Uterus (tissue), 2 donors: ENCODE data around the gene CPT1A.

Experiments
- POLR2A ChIP-seq, 2 donors: fragments of 450-650 bp; IDR thresholded peaks; one replicate each; pipeline ENCODE4 v1.6.1; 2016; ENCODE audit warnings: antibody characterized with exemption in 2 of 2, mild to moderate bottlenecking in 1 of 2, moderate library complexity in 1 of 2
- TF ChIP-seq, protein P1 (sequence below), 4 experiments: fragments of 200-600 bp in 2 of 4; fragments of 450-650 bp in 2 of 4; sonication (generic) in 2 of 4; IDR thresholded peaks; one replicate each; pipeline ENCODE4 v1.5.1; 2016 to 2019; ENCODE audit warnings: antibody characterized with exemption in 4 of 4, mild to moderate bottlenecking in 2 of 4, moderate library complexity in 1 of 4

DNA sequence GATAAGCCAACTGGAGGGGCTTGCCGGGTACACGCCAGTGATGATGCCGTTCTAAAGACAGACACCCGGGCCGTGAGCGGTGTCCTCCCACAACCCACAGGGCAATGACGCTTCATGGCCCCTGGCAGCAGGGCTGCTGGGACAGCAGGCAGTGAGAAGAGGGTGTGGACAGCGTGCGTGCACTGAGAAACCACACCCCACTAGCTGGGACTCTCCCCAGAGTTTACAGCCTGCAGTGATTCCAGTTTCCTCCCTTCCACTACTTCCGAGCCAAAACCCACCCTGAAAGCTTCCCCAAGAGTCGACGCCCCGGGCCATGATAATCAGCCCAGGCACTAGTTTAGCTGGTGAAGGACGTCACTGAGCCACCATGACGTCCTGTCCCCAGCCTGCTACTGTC, 29.2 kb downstream of the CPT1A start:
- TF ChIP-seq, protein P1, sequence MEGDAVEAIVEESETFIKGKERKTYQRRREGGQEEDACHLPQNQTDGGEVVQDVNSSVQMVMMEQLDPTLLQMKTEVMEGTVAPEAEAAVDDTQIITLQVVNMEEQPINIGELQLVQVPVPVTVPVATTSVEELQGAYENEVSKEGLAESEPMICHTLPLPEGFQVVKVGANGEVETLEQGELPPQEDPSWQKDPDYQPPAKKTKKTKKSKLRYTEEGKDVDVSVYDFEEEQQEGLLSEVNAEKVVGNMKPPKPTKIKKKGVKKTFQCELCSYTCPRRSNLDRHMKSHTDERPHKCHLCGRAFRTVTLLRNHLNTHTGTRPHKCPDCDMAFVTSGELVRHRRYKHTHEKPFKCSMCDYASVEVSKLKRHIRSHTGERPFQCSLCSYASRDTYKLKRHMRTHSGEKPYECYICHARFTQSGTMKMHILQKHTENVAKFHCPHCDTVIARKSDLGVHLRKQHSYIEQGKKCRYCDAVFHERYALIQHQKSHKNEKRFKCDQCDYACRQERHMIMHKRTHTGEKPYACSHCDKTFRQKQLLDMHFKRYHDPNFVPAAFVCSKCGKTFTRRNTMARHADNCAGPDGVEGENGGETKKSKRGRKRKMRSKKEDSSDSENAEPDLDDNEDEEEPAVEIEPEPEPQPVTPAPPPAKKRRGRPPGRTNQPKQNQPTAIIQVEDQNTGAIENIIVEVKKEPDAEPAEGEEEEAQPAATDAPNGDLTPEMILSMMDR (IDR thresholded peaks at IDR 0.05) = no peak
- no peak for TF ChIP-seq POLR2A (IDR thresholded peaks at IDR 0.05)
